Neuronal stem cell (in vitro differentiated cells): ENCODE results near the gene GPX7.

Source experiments
- DNase-seq: peaks from one replicate; pipeline ENCODE4 v3.0.0-alpha.2; 2013; ENCODE audit warnings: low spot score
- H2AFZ ChIP-seq: one replicate; pipeline ENCODE4 v1.6.1; 2013; ENCODE audit warnings: mild to moderate bottlenecking, low read length, inconsistent platforms
- H2AK5ac ChIP-seq: 2 replicates; pipeline ENCODE4 v1.6.1; 2013; ENCODE audit warnings: low read depth, mild to moderate bottlenecking, inconsistent platforms, low read length, moderate library complexity, mixed read lengths
- H2BK120ac ChIP-seq: 2 replicates; pipeline ENCODE4 v1.6.1; 2013; ENCODE audit warnings: low read depth, mild to moderate bottlenecking, inconsistent platforms, low read length, moderate library complexity, mixed read lengths
- H2BK12ac ChIP-seq: one replicate; pipeline ENCODE4 v1.6.1; 2013; ENCODE audit warnings: low read length, inconsistent platforms
- H2BK15ac ChIP-seq: 2 replicates; pipeline ENCODE4 v1.6.1; 2013; ENCODE audit warnings: mild to moderate bottlenecking, low read length, inconsistent platforms, mixed read lengths
- H2BK5ac ChIP-seq: one replicate; pipeline ENCODE4 v1.6.1; 2013; ENCODE audit warnings: inconsistent platforms, mild to moderate bottlenecking, low read length, moderate library complexity
- H3K14ac ChIP-seq: one replicate; pipeline ENCODE4 v1.6.1; 2013; ENCODE audit warnings: low read length, inconsistent platforms
- H3K18ac ChIP-seq: 2 replicates; pipeline ENCODE4 v1.6.1; 2013; ENCODE audit warnings: low read length, inconsistent platforms
- H3K23ac ChIP-seq: 2 replicates; pipeline ENCODE4 v1.6.1; 2013; ENCODE audit warnings: low read depth, mild to moderate bottlenecking, mixed read lengths, low read length, inconsistent platforms; ENCODE audit not compliant: poor library complexity
- H3K27ac ChIP-seq: replicated peaks from 3 replicates; pipeline ENCODE4 v1.5.1; 2013; ENCODE audit warnings: low read length, inconsistent platforms
- H3K27me3 ChIP-seq, 3 experiments: 2 replicates each; pipeline ENCODE4 v1.6.1; 2013; ENCODE audit warnings: low read length in 3 of 3, mild to moderate bottlenecking in 2 of 3, inconsistent platforms in 1 of 3, low read depth in 1 of 3, mixed read lengths in 1 of 3, moderate library complexity in 1 of 3; ENCODE audit not compliant: control insufficient read depth in 3 of 3, insufficient read depth in 3 of 3
- H3K36me3 ChIP-seq, 2 donors: replicated peaks in 1 of 2; 2 replicates each; pipeline ENCODE4 v1.6.1; 2013; ENCODE audit warnings: low read length in 2 of 2; ENCODE audit not compliant: control insufficient read depth in 2 of 2, insufficient read depth in 2 of 2
- H3K4ac ChIP-seq: 2 replicates; pipeline ENCODE4 v1.6.1; 2013; ENCODE audit warnings: inconsistent platforms, mild to moderate bottlenecking, low read length, moderate library complexity
- H3K4me1 ChIP-seq, 2 donors: 1 replicate in 1 of 2; 2 replicates in 1 of 2; pipeline ENCODE4 v1.6.1; 2013; ENCODE audit warnings: low read length in 2 of 2, low read depth in 1 of 2; ENCODE audit not compliant: control insufficient read depth in 2 of 2, insufficient read depth in 1 of 2
- H3K4me2 ChIP-seq: one replicate; pipeline ENCODE4 v1.6.1; 2013; ENCODE audit warnings: mild to moderate bottlenecking, low read length, inconsistent platforms; ENCODE audit not compliant: insufficient read depth, poor library complexity, severe bottlenecking
- H3K4me3 ChIP-seq, 2 donors: 2 replicates each; pipeline ENCODE4 v1.5.1; 2013; ENCODE audit warnings: low read length in 2 of 2, mild to moderate bottlenecking in 2 of 2, inconsistent platforms in 1 of 2, moderate library complexity in 1 of 2
- H3K79me1 ChIP-seq: one replicate; pipeline ENCODE4 v1.6.1; 2013; ENCODE audit warnings: low read depth, mild to moderate bottlenecking, inconsistent platforms, low read length, moderate library complexity
- H3K9ac ChIP-seq: one replicate; pipeline ENCODE4 v1.6.1; 2013; ENCODE audit warnings: mild to moderate bottlenecking, low read depth, low read length, inconsistent platforms; ENCODE audit not compliant: poor library complexity
- H3K9me3 ChIP-seq, 2 donors: replicated peaks in 1 of 2; 2 replicates each; pipeline versions ENCODE3 to v1.6.1; 2013; ENCODE audit warnings: low read length in 2 of 2, mild to moderate bottlenecking in 2 of 2, inconsistent platforms in 1 of 2, low read depth in 1 of 2, mixed read lengths in 1 of 2, moderate library complexity in 1 of 2; ENCODE audit not compliant: control insufficient read depth in 2 of 2, insufficient read depth in 1 of 2
- H4K8ac ChIP-seq: one replicate; pipeline ENCODE4 v1.6.1; 2013; ENCODE audit warnings: low read depth, mild to moderate bottlenecking, inconsistent platforms, low read length, moderate library complexity
- H4K91ac ChIP-seq: one replicate; pipeline ENCODE4 v1.6.1; 2013; ENCODE audit warnings: low read length, low read depth, mild to moderate bottlenecking, inconsistent platforms; ENCODE audit not compliant: poor library complexity
- WGBS, 2 donors: extraction: QIAGEN DNeasy Blood & Tissue Kit; methylation state at CpG; one replicate each; pipeline ENCODE4 v1.1.7; 2013; ENCODE audit warnings: missing lambda C conversion rate in 2 of 2, mixed read lengths in 1 of 2; ENCODE audit not compliant: insufficient read length in 2 of 2, insufficient replicate concordance in 1 of 2; ENCODE audit errors: extremely low coverage in 2 of 2; 5-methylcytosine and 5-hydroxymethylcytosine counted together

The GPX7 gene

GRCh38 chr1:52627028-52627427 lies 24.9 kb downstream of the GPX7 start:
- Histone ChIP-seq H2BK15ac (no peak overlapping the region), H3K4me1 (peaks cover 8 to 17% of the 10 kb centered on the region in 2 donors), H3K4me2 (no peak overlapping the region), H3K4ac (no peak overlapping the region), H3K9ac (no peak overlapping the region), H3K79me1 (no peaks in the 10 kb centered on the region), H2AFZ (no peak overlapping the region), H3K14ac (no peak overlapping the region), H2AK5ac (no peak overlapping the region), H3K23ac (no peak overlapping the region), H2BK12ac (no peak overlapping the region), H3K27me3 (peaks cover 0 to 6% (median 0%) of the 10 kb centered on the region in 3 experiments), H3K4me3 (no peak overlapping the region), H3K36me3 (no peaks in the 10 kb centered on the region), H3K27ac (no peak overlapping the region), H3K18ac (no peak overlapping the region), H3K9me3 (peaks cover 0 to 4% of the 10 kb centered on the region in 2 donors), H4K91ac (no peak overlapping the region), H2BK120ac (no peak overlapping the region), H2BK5ac (no peak overlapping the region), H4K8ac (no peak overlapping the region)
- no peak for DNase-seq
- WGBS, 2 donors, result no CpG with 5 or more reads among the region's 2 CpGs

- Histone ChIP-seq H3K14ac (no peak overlapping the region), H3K36me3 (no peaks in the 10 kb centered on the region), H4K91ac (no peak overlapping the region), H3K4ac (no peak overlapping the region), H4K8ac (no peak overlapping the region), H2AFZ (peak overlapping the region; percentile 82), H3K9ac (no peak overlapping the region), H3K23ac (no peak overlapping the region), H2BK120ac (no peak overlapping the region), H2BK12ac (no peak overlapping the region), H3K79me1 (no peaks in the 10 kb centered on the region), H3K18ac (no peak overlapping the region), H3K4me1 (peaks cover 12 to 17% of the 10 kb centered on the region in 2 donors), H3K27me3 (peaks cover 0 to 23% (median 3%) of the 10 kb centered on the region in 3 experiments), H2BK5ac (no peak overlapping the region), H3K27ac (no peak overlapping the region), H3K9me3 (peaks cover 2% of the 10 kb centered on the region in 2 donors), H2BK15ac (no peak overlapping the region), H3K4me3 (peak overlapping the region in 1 of 2 donors; percentile 39), H3K4me2 (peak overlapping the region; percentile 14), H2AK5ac (no peak overlapping the region)
- WGBS, 2 donors, result no CpG with 5 or more reads among the region's 8 CpGs
- DNase-seq, result no peak
These were observed 26.6 kb downstream of the GPX7 start for GRCh38 chr1:52628614-52629324.

GRCh38 chr1:52629325-52629643 lies 27.1 kb downstream of the GPX7 start:
- WGBS, 2 donors, result no CpG with 5 or more reads among the region's 7 CpGs
- H3K18ac ChIP-seq, result no peak overlapping the region

DNA sequence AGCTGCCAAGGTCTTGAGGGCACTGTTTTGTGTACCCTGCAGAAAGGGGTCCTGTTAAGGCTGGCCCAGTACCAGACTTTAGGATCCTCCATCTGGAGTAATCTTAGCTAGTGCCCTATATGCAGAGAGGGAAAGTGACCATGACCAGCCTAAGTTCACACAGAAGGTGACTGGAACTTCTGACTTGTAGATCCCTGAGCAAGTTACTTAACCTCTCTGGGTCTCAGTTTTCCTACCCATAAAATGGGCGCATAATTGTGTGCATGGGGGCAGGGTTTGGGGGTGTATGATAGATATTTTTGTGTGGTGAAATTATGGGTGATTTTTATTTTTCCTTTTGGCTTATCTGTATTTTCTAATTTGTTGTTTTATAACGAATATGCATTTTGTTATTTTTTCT lies 27.5 kb downstream of the GPX7 start:
- H4K8ac ChIP-seq, result no peak overlapping the region
- no peak overlapping the region for H3K27ac ChIP-seq
- H4K91ac ChIP-seq, result no peak overlapping the region
- no peak overlapping the region for H2BK5ac ChIP-seq
- H3K4me2 ChIP-seq, result no peak overlapping the region
- H3K23ac ChIP-seq, result no peak overlapping the region
- no peak overlapping the region for H2AK5ac ChIP-seq
- no peaks in the 10 kb centered on the region for H3K36me3 ChIP-seq
- no peak overlapping the region for H2BK15ac ChIP-seq
- no peak overlapping the region for H3K18ac ChIP-seq
- H3K9me3 ChIP-seq, result peaks cover 0 to 2% of the 10 kb centered on the region in 2 donors
- H3K27me3 ChIP-seq, result peaks cover 0 to 32% (median 3%) of the 10 kb centered on the region in 3 experiments
- no peak overlapping the region for H3K14ac ChIP-seq
- DNase-seq, result no peak
- WGBS, 2 donors, result no CpG with 5 or more reads among the region's 2 CpGs
- H2BK120ac ChIP-seq, result no peak overlapping the region
- H3K4me3 ChIP-seq, result no peak overlapping the region
- H3K4ac ChIP-seq, result no peak overlapping the region
- H2BK12ac ChIP-seq, result no peak overlapping the region
- H3K4me1 ChIP-seq, result peaks cover 12 to 17% of the 10 kb centered on the region in 2 donors
- no peaks in the 10 kb centered on the region for H3K79me1 ChIP-seq
- no peak overlapping the region for H3K9ac ChIP-seq
- peak overlapping the region; percentile 82 for H2AFZ ChIP-seq

More at GRCh38 chr1:52629325-52629643, 27.1 kb downstream of the GPX7 start:
- Histone ChIP-seq H3K23ac (no peak overlapping the region), H3K27ac (no peak overlapping the region), H3K9ac (no peak overlapping the region), H4K91ac (no peak overlapping the region), H3K36me3 (no peaks in the 10 kb centered on the region), H4K8ac (no peak overlapping the region), H3K14ac (no peak overlapping the region), H3K79me1 (no peaks in the 10 kb centered on the region), H3K4me2 (peak overlapping the region; percentile 14), H3K4ac (no peak overlapping the region), H3K4me3 (peak overlapping the region in 1 of 2 donors; percentile 39), H3K4me1 (peaks cover 12 to 17% of the 10 kb centered on the region in 2 donors), H2AK5ac (no peak overlapping the region), H3K27me3 (peaks cover 0 to 28% (median 3%) of the 10 kb centered on the region in 3 experiments), H2BK120ac (no peak overlapping the region), H2BK5ac (no peak overlapping the region), H2AFZ (peak overlapping the region; percentile 82), H2BK15ac (no peak overlapping the region), H2BK12ac (no peak overlapping the region), H3K9me3 (peaks cover 0 to 2% of the 10 kb centered on the region in 2 donors)
- peak; percentile 76 for DNase-seq
